ENCODE data around the gene PEMT. TPM values are rescaled to one million over a fixed set of nuclear protein-coding genes. Genes with fewer than 3 reads are reported as not detected.
"Not testable (repeated sequence)": the region's sequence is repeated elsewhere in the genome, so short reads cannot be mapped to it uniquely, and the experiment has no call there.

PEMT gene
- total and polyA plus RNA-seq, 7 donors, result 5.3 to 21.9 (median 13.5) TPM

- no peaks in the 10 kb centered on the region for H3K36me3 ChIP-seq
- intact Hi-C loops (cut with DNase I), result no loop called here
- WGBS, 2 donors, result 87 to 92% methylated on average over 5 of the region's 5 CpGs
- DNase-seq, result no peak
- H3K27me3 ChIP-seq, result no peaks in the 10 kb centered on the region
- H3K9me3 ChIP-seq, result no peaks in the 10 kb centered on the region
- H3K4me3 ChIP-seq, result no peak overlapping the region
- no peak overlapping the region for H3K27ac ChIP-seq
- TF ChIP-seq POLR2AphosphoS5 (IDR thresholded peaks at IDR 0.05), result no peak
- no peak for TF ChIP-seq EP300 (IDR thresholded peaks at IDR 0.05)
- no peak for TF ChIP-seq CTCF (IDR thresholded peaks at IDR 0.05)
- TF ChIP-seq POLR2A (IDR thresholded peaks at IDR 0.05), result no peak
- no peaks in the 10 kb centered on the region for H3K4me1 ChIP-seq
These were observed 43.6 kb upstream of the PEMT start for GRCh38 chr17:17635126-17635525.

- no peaks in the 10 kb centered on the region for H3K36me3 ChIP-seq
- no peaks in the 10 kb centered on the region for H3K27me3 ChIP-seq
- H3K4me3 ChIP-seq, result no peak overlapping the region
- H3K9me3 ChIP-seq, result no peaks in the 10 kb centered on the region
- intact Hi-C loops (cut with DNase I), result no loop called here
- no peak for DNase-seq
- WGBS, 2 donors, result 94 to 96% methylated on average over 6 of the region's 6 CpGs
- TF ChIP-seq EP300 (IDR thresholded peaks at IDR 0.05) (no peak), CTCF (IDR thresholded peaks at IDR 0.05) (no peak), POLR2AphosphoS5 (IDR thresholded peaks at IDR 0.05) (no peak), POLR2A (IDR thresholded peaks at IDR 0.05) (no peak)
- H3K4me1 ChIP-seq, result no peaks in the 10 kb centered on the region
- H3K27ac ChIP-seq, result no peak overlapping the region
These were observed 41.8 kb upstream of the PEMT start for GRCh38 chr17:17633310-17633709.

GRCh38 chr17:17632690-17633089 lies 41.2 kb upstream of the PEMT start:
- DNase-seq; H3K4me1 ChIP-seq; H3K27ac ChIP-seq; H3K4me3 ChIP-seq; H3K9me3 ChIP-seq; intact Hi-C loops (cut with DNase I); H3K27me3 ChIP-seq; H3K36me3 ChIP-seq: not testable (repeated sequence)
- 74 to 84% methylated on average over 5 of the region's 5 CpGs for whole genome bisulfite sequencing, 2 donors

GRCh38 chr17:17628388-17629008 lies 37.0 kb upstream of the PEMT start:
- WGBS, 2 donors, result 28 to 45% methylated on average over 17 of the region's 17 CpGs

GRCh38 chr17:17626840-17627239 lies 35.3 kb upstream of the PEMT start:
- Histone ChIP-seq H3K4me1 (no peaks in the 10 kb centered on the region), H3K4me3 (no peak overlapping the region), H3K27me3 (no peaks in the 10 kb centered on the region), H3K36me3 (no peaks in the 10 kb centered on the region), H3K27ac (no peak overlapping the region), H3K9me3 (no peaks in the 10 kb centered on the region)
- DNase-seq, result no peak
- intact Hi-C loops (cut with DNase I), result no loop called here
- TF ChIP-seq POLR2A (IDR thresholded peaks at IDR 0.05), result no peak
- 90 to 94% methylated on average over 8 of the region's 8 CpGs for WGBS, 2 donors

More at GRCh38 chr17:17628388-17629008, 37.0 kb upstream of the PEMT start:
- H3K36me3 ChIP-seq, result no peaks in the 10 kb centered on the region
- H3K27ac ChIP-seq, result no peak overlapping the region
- no peaks in the 10 kb centered on the region for H3K27me3 ChIP-seq
- DNase-seq, result no peak
- no peaks in the 10 kb centered on the region for H3K9me3 ChIP-seq
- no peak for TF ChIP-seq POLR2A (IDR thresholded peaks at IDR 0.05)
- no peak for TF ChIP-seq CTCF (IDR thresholded peaks at IDR 0.05)
- no peak for TF ChIP-seq EP300 (IDR thresholded peaks at IDR 0.05)
- TF ChIP-seq POLR2AphosphoS5 (IDR thresholded peaks at IDR 0.05), result no peak
- no peak overlapping the region for H3K4me3 ChIP-seq
- no peaks in the 10 kb centered on the region for H3K4me1 ChIP-seq
- intact Hi-C loops (cut with DNase I), result no loop called here

GRCh38 chr17:17626151-17626805 lies 34.8 kb upstream of the PEMT start:
- intact Hi-C loops (cut with DNase I), result no loop called here
- TF ChIP-seq POLR2A (IDR thresholded peaks at IDR 0.05) (no peak), EP300 (IDR thresholded peaks at IDR 0.05) (no peak), POLR2AphosphoS5 (IDR thresholded peaks at IDR 0.05) (no peak), CTCF (IDR thresholded peaks at IDR 0.05) (no peak)
- no peaks in the 10 kb centered on the region for H3K4me1 ChIP-seq
- no peaks in the 10 kb centered on the region for H3K36me3 ChIP-seq
- 87 to 88% methylated on average over 19 of the region's 19 CpGs for WGBS, 2 donors
- DNase-seq, result no peak
- H3K4me3 ChIP-seq, result no peak overlapping the region
- no peaks in the 10 kb centered on the region for H3K27me3 ChIP-seq
- H3K9me3 ChIP-seq, result no peaks in the 10 kb centered on the region
- no peak overlapping the region for H3K27ac ChIP-seq

Measured in sigmoid colon (tissue), 7 donors.